Fibroblast of the aortic adventitia (primary cell): ENCODE data around the gene SH3YL1. TPM values are rescaled to one million over a fixed set of nuclear protein-coding genes. Genes with fewer than 3 reads are reported as not detected.

Experiments used
- DNase-seq: peaks from one replicate; pipeline ENCODE4 v3.0.0-alpha.2; 2010; ENCODE audit warnings: low read depth
- H3K4me3 ChIP-seq: 2 replicates; pipeline ENCODE4 v1.5.1; 2011; ENCODE audit warnings: low read depth, mild to moderate bottlenecking, control low read depth, low read length, moderate library complexity
- total RNA-seq: library from RNA; depleted of rRNA; stranded (reverse); fragments of >200 nt; gene quantifications from 2 replicates; pipeline ENCODE4 v1.2.3, GENCODE V29; 2012; ENCODE audit warnings: low replicate concordance
- TF ChIP-seq, protein P1 (sequence below): IDR thresholded peaks from 2 replicates; pipeline ENCODE4 v1.5.1; 2011; ENCODE audit warnings: mild to moderate bottlenecking, low read length, control low read depth, inconsistent platforms; ENCODE audit not compliant: insufficient read depth

Gene SH3YL1
- total RNA-seq, 1 donor: 51.2 TPM

DNA sequence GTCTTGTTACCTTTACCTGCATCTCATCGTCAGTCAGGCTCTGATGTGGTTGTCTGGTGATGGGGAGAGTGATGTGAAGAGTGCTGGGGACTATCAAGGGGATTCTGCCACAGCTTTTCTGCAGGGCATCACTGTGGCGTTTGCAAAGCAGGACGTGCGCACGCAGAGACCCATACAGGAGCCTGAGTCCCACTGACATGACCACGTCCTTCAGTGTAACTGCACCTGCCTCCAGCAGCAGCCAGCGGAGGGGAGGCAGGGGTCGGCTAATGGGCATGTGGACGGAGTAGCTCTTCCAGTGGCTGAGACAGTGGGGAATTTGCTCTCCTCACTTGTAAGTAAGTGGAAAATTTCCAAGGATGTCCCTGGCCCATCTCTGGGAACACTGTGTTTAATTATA, 17.5 kb upstream of the SH3YL1 start:
- DNase-seq: no peak
- TF ChIP-seq, protein P1, sequence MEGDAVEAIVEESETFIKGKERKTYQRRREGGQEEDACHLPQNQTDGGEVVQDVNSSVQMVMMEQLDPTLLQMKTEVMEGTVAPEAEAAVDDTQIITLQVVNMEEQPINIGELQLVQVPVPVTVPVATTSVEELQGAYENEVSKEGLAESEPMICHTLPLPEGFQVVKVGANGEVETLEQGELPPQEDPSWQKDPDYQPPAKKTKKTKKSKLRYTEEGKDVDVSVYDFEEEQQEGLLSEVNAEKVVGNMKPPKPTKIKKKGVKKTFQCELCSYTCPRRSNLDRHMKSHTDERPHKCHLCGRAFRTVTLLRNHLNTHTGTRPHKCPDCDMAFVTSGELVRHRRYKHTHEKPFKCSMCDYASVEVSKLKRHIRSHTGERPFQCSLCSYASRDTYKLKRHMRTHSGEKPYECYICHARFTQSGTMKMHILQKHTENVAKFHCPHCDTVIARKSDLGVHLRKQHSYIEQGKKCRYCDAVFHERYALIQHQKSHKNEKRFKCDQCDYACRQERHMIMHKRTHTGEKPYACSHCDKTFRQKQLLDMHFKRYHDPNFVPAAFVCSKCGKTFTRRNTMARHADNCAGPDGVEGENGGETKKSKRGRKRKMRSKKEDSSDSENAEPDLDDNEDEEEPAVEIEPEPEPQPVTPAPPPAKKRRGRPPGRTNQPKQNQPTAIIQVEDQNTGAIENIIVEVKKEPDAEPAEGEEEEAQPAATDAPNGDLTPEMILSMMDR: no peak
- H3K4me3 ChIP-seq: no peak overlapping the region

DNA sequence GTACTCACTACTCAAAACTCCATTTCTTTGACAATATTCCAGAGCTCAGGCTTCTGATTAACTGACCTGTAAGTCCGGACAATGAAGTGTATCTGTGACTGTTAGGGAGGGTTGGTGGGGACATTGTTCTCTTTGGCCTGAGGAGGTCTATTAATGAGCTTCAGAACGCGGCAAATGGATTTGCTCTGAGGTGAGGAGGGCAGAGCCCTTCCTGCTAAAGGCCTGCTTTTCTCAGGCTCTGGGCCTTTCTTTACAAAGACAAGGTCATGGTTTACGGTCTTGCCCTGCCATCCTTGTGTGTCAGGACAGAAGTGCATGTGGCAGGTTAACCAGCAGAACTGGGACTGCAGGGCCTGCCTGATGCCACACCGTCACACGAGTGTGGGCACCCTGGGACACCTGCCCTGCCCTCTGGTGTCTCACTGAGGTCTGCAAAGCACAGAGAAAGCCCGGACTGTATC, 16.8 kb upstream of the SH3YL1 start:
- TF ChIP-seq, protein P1: no peak
- no peak overlapping the region for H3K4me3 ChIP-seq
- no peak for DNase-seq

DNA sequence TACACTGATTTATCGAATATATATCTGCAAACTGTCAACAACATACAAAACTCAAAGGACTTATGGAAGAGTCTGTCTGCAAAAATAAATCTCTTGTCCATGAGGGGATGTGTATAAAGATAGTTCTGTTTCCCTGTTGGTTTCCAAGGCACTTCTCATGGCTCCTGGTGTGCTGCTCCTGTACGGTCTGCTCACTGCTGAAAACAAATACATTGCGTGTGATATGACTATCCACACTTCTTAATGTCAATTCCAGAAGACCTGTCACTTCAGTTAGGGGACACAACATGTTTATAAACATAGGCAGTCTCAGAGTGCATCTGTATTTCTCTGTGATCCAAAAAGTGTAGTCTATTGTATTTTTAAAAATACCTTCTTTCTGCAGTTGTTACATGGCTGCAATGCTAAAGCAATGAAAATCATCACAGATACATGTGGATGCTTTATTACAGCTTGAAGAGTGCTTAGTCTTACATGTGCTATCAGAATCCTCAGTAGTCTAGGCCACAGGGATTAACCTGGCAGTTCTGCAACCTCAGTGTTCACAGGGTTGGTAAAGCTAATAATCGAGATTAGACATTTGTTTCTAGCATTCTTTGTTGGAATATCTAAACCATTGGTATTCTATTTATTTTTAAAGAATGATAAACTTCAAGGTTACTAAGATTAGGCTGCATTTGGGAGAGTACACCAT, 16.3 kb upstream of the SH3YL1 start:
- no peak overlapping the region for H3K4me3 ChIP-seq
- no peak for DNase-seq
- TF ChIP-seq, protein P1: no peak

DNA sequence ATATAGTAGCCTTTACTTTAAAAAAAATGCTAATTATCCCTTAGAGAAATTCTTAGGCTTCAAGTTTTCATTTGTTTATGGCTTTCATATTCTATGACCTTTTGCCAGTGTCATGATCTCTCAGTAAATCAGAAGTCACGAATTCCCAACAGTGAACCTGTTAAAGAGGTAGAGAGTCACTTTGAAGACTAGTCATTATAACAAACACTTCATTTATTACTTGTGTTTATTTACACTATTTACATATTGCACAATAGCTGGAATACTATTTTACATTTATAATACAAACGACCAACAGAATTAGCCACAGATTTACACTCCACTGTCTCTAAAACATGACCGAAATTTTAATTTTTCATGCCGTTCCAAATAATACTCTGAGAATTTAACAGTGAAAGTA, 15.5 kb upstream of the SH3YL1 start:
- TF ChIP-seq, protein P1: no peak
- no peak for DNase-seq
- no peak overlapping the region for H3K4me3 ChIP-seq

DNA sequence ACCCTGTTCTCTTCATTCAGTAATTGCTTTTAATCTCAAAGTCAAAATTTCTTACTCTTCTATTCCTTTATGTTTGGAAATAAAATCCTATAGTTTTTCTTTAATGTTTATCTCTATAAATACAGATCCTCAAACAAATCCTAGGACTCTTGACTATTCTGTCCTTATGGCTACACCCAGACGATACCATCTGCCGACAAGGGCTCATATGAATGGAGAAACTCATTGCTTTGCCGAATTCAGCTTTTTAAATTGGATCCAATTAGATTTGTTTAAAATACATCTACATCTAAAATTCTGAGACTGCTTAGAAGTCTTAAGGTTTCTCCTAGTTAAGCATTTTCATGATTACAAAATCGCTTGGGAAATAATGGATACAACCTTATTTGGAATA, 15.1 kb upstream of the SH3YL1 start:
- H3K4me3 ChIP-seq: no peak overlapping the region
- TF ChIP-seq, protein P1: no peak
- no peak for DNase-seq

DNA sequence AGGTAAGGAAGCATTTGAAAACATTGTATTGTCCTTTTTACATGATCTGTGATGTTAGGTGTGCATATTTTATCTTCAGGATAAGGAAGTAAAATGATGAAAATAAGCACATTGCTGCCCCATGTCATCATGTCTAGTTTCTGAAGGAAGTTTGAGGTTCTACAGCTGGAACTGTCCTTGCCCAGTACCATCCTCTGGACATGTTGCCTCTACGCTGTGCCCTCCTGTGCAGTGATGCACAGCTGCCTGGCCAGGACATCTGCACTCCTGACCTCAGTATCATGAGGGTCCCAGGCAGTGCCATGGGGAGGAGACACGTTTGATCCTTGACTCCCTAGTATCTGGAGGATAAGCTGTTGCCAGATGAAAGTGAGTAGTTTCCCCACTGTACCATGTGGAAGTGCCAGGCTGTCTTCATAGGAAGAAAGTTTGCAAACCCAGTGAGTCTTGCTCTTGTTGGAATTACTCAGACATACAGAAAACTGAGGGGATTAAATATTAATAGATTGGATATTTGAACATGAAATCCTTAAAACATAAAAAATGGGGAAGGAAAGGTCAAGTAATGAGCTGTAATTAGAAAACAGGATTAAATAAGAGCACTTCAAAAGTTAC, 14.6 kb upstream of the SH3YL1 start:
- no peak overlapping the region for H3K4me3 ChIP-seq
- DNase-seq: no peak
- TF ChIP-seq, protein P1: no peak
